ENCODE results near the gene VPS35L.
"Not testable (repeated sequence)": the region's sequence is repeated elsewhere in the genome, so short reads cannot be mapped to it uniquely, and the experiment has no call there.

VPS35L gene

DNA sequence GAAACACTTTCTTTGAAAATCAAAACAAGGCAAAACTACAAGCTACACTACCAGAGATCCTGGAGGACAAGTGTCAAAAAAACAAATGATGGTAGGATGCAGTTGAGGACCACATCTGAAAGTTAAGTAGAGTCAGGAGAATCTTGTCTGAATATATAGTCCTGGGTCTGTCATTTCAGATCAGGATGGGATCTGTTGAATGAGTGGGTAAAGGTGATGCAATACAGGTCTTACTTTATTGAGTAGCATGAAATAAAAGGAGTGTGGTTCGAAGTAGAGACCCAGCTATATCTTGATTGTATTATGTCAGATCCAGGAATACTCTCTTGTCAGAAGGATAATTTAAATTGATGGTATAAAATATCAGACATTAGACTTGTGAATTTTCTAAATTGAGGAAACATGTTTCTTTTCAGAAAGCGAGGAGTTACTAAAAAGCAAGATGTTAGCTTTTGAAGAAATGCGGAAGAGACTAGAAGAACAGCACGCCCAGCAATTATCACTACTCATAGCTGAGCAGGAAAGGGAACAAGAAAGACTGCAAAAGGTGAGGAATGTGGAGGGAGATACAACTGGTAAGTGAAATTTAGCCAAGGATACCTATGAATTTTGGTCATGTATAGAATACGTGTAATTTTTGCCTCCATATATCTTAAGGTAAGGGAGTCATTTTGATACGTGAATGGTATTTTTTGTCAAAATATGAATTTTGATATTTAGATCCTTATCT, 15.1 kb upstream of the VPS35L start:
- in situ Hi-C loops (cut with HindIII; ENCODE audit: low pct_ligation_motif_present, low sequenced_read_pairs): no loop called here
- H3K36me3 ChIP-seq (replicated peaks): peaks cover 22% of the 10 kb centered on the region
- TF ChIP-seq, protein P1, sequence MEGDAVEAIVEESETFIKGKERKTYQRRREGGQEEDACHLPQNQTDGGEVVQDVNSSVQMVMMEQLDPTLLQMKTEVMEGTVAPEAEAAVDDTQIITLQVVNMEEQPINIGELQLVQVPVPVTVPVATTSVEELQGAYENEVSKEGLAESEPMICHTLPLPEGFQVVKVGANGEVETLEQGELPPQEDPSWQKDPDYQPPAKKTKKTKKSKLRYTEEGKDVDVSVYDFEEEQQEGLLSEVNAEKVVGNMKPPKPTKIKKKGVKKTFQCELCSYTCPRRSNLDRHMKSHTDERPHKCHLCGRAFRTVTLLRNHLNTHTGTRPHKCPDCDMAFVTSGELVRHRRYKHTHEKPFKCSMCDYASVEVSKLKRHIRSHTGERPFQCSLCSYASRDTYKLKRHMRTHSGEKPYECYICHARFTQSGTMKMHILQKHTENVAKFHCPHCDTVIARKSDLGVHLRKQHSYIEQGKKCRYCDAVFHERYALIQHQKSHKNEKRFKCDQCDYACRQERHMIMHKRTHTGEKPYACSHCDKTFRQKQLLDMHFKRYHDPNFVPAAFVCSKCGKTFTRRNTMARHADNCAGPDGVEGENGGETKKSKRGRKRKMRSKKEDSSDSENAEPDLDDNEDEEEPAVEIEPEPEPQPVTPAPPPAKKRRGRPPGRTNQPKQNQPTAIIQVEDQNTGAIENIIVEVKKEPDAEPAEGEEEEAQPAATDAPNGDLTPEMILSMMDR (IDR thresholded peaks at IDR 0.05; ENCODE audit: low read depth, low read length, missing control alignments): no peak
- DNase-seq: no peak
- H3K27me3 ChIP-seq (replicated peaks): no peaks in the 10 kb centered on the region
- H3K27ac ChIP-seq: no peak overlapping the region
- no peak overlapping the region for H3K4me3 ChIP-seq (ENCODE audit: low read depth, low read length)

DNA sequence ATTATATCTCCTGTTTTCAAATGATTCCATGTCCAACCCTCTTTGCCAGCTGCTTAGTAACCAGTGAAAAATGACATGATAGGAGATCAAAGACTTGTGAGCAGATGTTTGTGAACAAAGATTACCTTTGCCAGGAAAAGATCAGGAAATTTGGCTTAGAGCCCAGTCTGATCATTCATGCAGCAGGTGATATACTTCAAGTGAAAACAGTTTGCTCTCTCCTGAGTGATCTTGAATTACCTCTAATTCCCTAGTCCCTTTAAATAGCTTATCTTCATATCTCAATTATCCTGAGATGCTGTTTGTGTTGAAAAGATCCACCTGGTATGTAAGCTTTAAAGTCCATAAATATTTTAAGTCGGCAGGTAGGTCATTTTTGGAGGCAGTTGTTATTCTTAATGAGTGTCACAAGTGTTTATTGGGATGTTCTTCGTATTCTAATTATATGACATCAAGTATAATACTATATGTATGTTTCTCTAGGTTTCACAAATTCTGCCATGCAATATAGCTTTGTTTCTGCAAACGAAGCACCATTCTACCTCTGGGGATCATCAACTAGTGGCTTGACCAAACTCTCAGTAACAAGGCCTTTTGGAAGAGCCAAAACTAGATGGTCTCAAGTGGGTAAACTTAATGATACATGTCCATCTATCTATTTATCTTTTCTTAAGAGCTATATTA, 13.2 kb upstream of the VPS35L start:
- DNase-seq: no peak
- Histone ChIP-seq H3K36me3 (replicated peaks) (peaks cover 19% of the 10 kb centered on the region), H3K27me3 (replicated peaks) (no peaks in the 10 kb centered on the region), H3K4me3 (ENCODE audit: low read depth, low read length) (no peak overlapping the region), H3K27ac (no peak overlapping the region)
- TF ChIP-seq, protein P1 (IDR thresholded peaks at IDR 0.05; ENCODE audit: low read depth, low read length, missing control alignments): no peak
- in situ Hi-C loops (cut with HindIII; ENCODE audit: low pct_ligation_motif_present, low sequenced_read_pairs): no loop called here

- peaks cover 15% of the 10 kb centered on the region for H3K36me3 ChIP-seq (replicated peaks)
- DNase-seq; in situ Hi-C loops (cut with HindIII; ENCODE audit: low pct_ligation_motif_present, low sequenced_read_pairs); H3K27me3 ChIP-seq (replicated peaks); H3K4me3 ChIP-seq (ENCODE audit: low read depth, low read length); H3K27ac ChIP-seq: not testable (repeated sequence)
Observed at GRCh38 chr16:19543278-19543996, 12.1 kb upstream of the VPS35L start.

- DNase-seq: no peak
- H3K27ac ChIP-seq: no peak overlapping the region
- H3K4me3 ChIP-seq (ENCODE audit: low read depth, low read length): no peak overlapping the region
- H3K27me3 ChIP-seq (replicated peaks): no peaks in the 10 kb centered on the region
- in situ Hi-C loops (cut with HindIII; ENCODE audit: low pct_ligation_motif_present, low sequenced_read_pairs): no loop called here
- H3K36me3 ChIP-seq (replicated peaks): peaks cover 5% of the 10 kb centered on the region
- TF ChIP-seq, protein P1 (IDR thresholded peaks at IDR 0.05; ENCODE audit: low read depth, low read length, missing control alignments): no peak
Observed at GRCh38 chr16:19548144-19548543, 7.4 kb upstream of the VPS35L start.

DNA sequence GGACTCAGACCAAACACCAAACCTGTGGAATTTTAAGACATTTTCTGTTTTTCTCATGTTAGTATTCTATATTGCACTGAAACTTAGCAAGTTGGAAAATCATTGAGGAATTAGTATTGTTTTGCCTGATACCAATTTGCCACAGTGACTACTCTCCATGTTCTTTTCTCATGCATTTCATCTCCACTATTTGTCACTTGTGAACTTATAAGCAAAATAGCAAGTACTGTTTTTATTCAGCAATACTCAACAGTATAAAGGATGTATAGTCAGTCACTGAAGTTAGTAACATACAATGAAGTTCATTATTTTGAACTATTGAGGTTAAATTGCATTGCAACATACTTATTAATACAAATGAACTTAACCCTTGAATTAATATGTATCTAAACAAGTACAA, 5.8 kb upstream of the VPS35L start:
- peaks cover 3% of the 10 kb centered on the region for H3K36me3 ChIP-seq (replicated peaks)
- in situ Hi-C loops (cut with HindIII; ENCODE audit: low pct_ligation_motif_present, low sequenced_read_pairs): no loop called here
- TF ChIP-seq, protein P1 (IDR thresholded peaks at IDR 0.05; ENCODE audit: low read depth, low read length, missing control alignments): no peak
- no peaks in the 10 kb centered on the region for H3K27me3 ChIP-seq (replicated peaks)
- H3K27ac ChIP-seq: no peak overlapping the region
- no peak for DNase-seq
- no peak overlapping the region for H3K4me3 ChIP-seq (ENCODE audit: low read depth, low read length)
